Endothelial cell of umbilical vein (primary cell): ENCODE results near the gene FBXO9.

ENCODE experiments used
- CTCF ChIP-seq, 2 donors: IDR thresholded peaks; 1 replicate in 1 of 2; 2 replicates in 1 of 2; pipeline ENCODE4 v1.5.1; 2011; ENCODE audit warnings: low read length in 2 of 2, mild to moderate bottlenecking in 2 of 2, moderate library complexity in 2 of 2, control low read depth in 1 of 2, inconsistent platforms in 1 of 2, low read depth in 1 of 2; ENCODE audit not compliant: insufficient read depth in 1 of 2; ENCODE audit errors: extremely low read depth in 1 of 2
- EZH2 ChIP-seq: IDR thresholded peaks from 2 replicates; pipeline ENCODE4 v1.6.1; 2012; ENCODE audit warnings: borderline replicate concordance, low read depth, mild to moderate bottlenecking, moderate library complexity, low read length, inconsistent platforms; ENCODE audit not compliant: severe bottlenecking
- GATA2 ChIP-seq: IDR thresholded peaks from 2 replicates; pipeline ENCODE4 v1.7.0; 2011; ENCODE audit warnings: low read depth, mild to moderate bottlenecking, moderate library complexity, mixed read lengths, low read length; ENCODE audit not compliant: insufficient read length, insufficient read depth
- MAX ChIP-seq: IDR thresholded peaks from 2 replicates; pipeline ENCODE4 v1.6.1; 2011; ENCODE audit not compliant: insufficient read depth, insufficient read length
- MYC ChIP-seq: IDR thresholded peaks from one replicate; pipeline ENCODE4 v1.6.1; 2011; ENCODE audit warnings: mild to moderate bottlenecking, low read depth, low read length
- POLR2A ChIP-seq: IDR thresholded peaks from 2 replicates; pipeline ENCODE4 v1.6.1; 2012; ENCODE audit warnings: low read depth, mild to moderate bottlenecking, control low read depth, low read length
- POLR2AphosphoS5 ChIP-seq: IDR thresholded peaks from 2 replicates; pipeline ENCODE4 v1.6.1; 2012; ENCODE audit warnings: low read depth, mild to moderate bottlenecking, control low read depth, low read length, moderate library complexity; ENCODE audit not compliant: insufficient read depth

- TF ChIP-seq MAX (no peak), CTCF (IDR thresholded peaks at IDR 0.05; ENCODE audit: extremely low read depth in 1 of 2, insufficient read depth in 1 of 2, low read depth in 1 of 2, low read length in 2 of 2) (no peak), EZH2 (no peak), MYC (no peak), POLR2A (no peak), GATA2 (no peak), POLR2AphosphoS5 (no peak)
Measured at GRCh38 chr6:53020005-53020744, 45.0 kb upstream of the FBXO9 start.
